Vagina (tissue), 2 donors: ENCODE results near the gene ADCY9.

Source experiments
- CTCF ChIP-seq, 3 experiments: fragments of 450-650 bp in 2 of 3; fragments of 200-600 bp in 1 of 3; sonication (generic) in 1 of 3; IDR thresholded peaks; one replicate each; pipeline ENCODE4 v1.5.1; 2017 to 2019; ENCODE audit warnings: antibody characterized with exemption in 3 of 3, mild to moderate bottlenecking in 2 of 3, moderate library complexity in 2 of 3
- POLR2A ChIP-seq, 2 donors: fragments of 450-650 bp; IDR thresholded peaks; one replicate each; pipeline ENCODE4 v1.6.1; 2017; ENCODE audit warnings: antibody characterized with exemption in 2 of 2, mild to moderate bottlenecking in 2 of 2, moderate library complexity in 2 of 2
- POLR2AphosphoS5 ChIP-seq, 2 donors: sonication (generic); formaldehyde crosslinking; IDR thresholded peaks; one replicate each; pipeline ENCODE4 v1.9.0; 2017; ENCODE audit warnings: antibody characterized with exemption in 2 of 2, mild to moderate bottlenecking in 2 of 2, low read depth in 1 of 2; ENCODE audit not compliant: insufficient read depth in 1 of 2

- TF ChIP-seq CTCF (IDR thresholded peaks at IDR 0.05) = no peak
- no peak for TF ChIP-seq POLR2A (IDR thresholded peaks at IDR 0.05)
- TF ChIP-seq POLR2AphosphoS5 (IDR thresholded peaks at IDR 0.05; ENCODE audit: insufficient read depth in 1 of 2, low read depth in 1 of 2) = no peak
These were observed 83.5 kb downstream of the ADCY9 start for GRCh38 chr16:4032768-4033167.
